ENCODE measurements around the gene C4orf50.

C4orf50 gene

DNA sequence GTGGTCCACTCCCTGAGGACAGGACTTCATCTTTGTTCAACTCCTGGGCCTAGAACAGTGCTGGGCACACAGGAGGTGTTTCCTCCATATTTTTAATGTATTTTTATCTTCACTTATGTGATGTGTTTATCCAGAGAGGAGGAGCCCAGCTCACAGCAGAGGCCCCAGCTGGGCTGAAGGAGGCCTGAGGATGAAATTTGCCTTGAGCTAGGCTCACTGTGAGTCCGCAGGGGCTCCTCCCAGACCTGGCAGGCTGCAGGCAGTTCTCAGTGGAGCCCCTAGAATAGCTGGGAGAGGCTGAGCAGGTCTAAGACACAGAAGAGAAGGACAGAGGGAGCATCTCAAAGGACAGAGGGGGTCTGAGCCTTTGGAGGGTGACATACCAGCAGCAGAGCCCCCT lies 26.8 kb downstream of the C4orf50 start:
- DNase-seq, result no peak

DNA sequence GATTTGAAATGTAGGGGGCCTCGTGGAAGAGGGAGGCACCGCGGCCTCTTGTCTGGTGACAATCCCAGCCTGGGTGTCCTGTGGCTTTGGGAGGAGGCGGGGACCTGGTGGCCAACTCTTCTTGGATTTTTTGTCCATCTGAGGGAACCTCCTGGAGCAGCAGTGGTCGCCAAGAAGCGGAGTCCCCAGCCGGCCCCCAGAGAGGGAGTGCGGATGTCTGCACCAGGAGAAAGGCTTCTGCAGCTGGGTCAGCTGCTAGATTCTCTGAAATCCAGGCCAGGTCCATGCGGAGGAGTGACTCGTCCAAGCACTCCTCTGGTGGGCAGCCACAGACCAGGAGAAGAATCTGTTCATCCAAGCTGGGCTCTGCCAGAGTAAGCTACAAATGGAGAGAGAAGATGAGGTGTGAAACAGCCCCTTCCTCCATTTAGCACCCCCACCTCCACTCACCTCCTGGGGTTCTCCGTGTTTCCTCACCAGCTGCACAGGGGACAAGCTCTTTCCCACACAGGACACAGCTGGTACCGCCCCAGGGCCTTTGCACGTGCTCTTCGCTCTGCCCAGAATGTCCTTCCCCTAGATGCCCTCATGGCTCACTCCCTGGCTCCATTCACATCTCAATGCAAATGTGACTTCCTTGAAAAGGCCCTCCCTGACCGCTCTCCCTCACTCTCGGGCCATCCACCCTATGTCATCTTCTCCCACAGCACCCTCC lies 27.6 kb downstream of the C4orf50 start:
- no peak for DNase-seq

DNA sequence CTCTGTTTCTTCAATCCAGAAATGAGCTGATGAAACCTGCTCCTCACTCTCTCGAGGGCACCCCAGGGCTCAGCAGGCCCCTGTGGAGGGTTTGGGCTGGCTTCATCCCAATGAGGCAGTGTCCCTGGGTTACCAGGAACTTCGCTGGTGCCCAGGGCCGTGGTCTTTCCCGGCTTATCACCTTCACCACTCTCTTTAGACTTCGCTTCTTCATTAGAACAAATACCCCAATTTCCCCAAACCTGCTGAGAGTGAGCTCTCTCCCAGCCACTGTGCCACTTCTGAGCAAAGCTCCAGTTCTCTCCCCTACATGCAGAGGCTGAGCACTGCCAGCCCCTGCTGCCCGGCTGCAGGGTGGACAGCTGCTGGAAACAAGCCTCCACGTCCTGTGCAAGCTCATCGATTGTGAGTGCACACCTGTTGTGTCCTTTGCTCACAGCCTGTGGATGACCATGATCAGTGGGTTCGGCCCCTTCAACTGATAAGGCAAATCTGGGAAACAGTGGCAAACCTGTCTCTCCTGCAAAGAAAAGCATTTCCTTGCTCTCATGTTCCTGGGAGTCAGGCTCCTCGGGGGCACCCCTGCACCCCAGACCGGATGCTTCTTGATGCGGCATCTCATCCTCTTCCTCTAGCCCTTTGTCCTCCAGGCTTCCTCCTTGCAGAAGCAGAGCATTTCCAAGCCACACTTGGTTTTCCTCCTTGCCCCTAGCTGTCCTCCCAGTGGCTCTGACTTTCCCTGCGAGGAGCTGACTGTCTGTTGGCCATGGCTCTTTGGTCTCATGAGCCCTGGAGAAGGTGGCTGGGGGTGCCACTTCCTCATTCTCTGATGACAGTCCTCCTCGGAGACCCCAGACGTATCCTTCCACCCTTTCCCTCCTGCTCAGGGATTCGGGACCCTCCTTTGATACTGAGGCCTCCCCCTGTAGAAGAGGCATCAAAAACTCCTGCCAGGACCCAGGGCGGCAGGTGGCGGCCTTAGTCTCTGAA lies 28.7 kb downstream of the C4orf50 start:
- DNase-seq, result no peak

DNA sequence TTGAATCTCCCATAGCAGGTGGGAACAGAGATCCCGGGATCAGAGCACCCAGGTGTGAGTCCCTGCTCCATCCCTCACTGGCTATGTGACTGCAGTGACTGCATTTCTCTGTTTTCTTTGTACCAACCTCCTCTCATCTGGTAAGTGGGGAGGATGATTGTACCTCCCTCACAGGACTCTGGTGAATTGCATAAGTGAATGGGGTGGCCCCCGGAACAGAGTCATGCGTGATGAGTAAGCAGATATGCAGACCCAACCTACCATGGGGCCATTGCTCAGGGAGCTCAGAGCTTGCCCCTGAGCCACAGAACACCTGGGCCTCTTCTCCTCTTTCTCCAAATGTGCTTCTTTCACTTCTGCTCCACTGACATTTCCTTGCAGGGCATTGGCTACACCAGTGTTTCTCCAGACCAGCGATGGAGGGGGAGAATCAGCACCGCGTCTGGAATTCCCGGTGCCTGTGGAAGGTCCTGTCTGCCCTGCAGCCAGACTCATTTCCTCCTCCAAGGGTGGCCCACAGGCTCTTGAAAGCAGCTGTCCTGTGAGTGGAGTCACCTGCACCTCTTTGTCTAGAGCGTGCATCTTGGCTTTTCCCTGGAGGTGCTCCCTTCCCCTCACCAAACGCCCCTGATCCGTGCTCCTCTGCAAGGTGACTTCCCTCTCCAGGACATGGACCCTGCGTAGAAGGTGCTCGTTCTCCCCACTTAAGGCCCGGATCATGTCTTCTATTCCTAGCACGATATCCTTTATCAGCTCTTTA lies 30.0 kb downstream of the C4orf50 start:
- no peak for DNase-seq

DNA sequence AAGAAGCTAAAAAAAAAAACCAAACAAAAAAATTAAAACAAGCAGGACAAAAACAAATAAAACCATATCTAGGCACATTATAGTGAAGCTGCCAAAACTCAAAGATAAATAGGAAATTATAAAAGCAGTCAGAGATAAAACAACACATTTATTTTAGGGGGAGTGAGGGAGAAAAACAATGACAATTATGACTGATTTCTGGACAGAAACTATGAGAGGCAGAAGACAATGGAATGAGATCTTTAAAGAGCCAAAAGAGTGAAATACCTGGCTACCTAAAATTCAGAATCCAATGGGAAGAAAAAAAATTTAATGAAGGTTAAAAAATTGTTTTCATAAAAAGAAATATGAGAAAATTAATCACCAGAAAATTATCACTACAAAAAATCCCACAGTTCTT lies 33.4 kb downstream of the C4orf50 start:
- DNase-seq, result no peak

DNA sequence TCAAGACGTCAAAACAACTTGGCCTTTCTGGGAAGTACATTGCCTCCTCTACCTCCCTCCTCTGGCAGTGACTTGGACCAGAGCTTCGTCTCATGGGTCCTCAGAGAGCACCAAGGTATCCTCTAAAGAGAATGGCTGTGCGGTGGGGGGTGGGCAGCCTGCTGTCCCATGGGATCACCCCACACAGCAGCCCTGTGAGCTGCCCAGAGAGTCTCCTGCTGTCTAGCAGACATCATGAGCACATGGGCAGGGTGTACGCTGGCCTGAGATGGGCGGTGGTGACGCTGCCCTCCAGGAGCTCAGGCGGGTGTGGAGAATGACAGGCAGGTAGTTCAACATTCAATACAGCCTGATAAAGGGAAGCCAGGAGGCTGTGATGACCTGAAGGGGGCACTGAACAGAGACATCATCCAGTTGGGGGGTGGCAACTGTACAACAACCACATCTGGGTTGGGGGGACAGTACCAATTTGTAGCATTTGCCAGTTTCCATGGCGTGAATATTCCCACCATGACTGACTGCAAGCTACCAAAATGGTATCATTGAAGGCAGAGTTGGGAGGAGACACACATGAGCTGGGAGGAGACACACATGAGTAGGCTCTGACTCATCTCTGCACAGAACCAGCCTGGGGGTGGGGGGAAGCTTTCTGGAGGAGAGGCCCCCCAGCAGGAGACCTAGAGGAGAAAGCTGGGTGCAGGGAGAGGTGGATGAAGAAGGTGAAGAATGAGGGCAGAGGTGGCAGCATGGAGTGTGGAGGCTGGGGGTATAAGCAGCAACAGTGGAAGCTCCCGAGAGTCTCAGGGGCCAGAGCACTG lies 35.9 kb downstream of the C4orf50 start:
- DNase-seq, result no peak

DNA sequence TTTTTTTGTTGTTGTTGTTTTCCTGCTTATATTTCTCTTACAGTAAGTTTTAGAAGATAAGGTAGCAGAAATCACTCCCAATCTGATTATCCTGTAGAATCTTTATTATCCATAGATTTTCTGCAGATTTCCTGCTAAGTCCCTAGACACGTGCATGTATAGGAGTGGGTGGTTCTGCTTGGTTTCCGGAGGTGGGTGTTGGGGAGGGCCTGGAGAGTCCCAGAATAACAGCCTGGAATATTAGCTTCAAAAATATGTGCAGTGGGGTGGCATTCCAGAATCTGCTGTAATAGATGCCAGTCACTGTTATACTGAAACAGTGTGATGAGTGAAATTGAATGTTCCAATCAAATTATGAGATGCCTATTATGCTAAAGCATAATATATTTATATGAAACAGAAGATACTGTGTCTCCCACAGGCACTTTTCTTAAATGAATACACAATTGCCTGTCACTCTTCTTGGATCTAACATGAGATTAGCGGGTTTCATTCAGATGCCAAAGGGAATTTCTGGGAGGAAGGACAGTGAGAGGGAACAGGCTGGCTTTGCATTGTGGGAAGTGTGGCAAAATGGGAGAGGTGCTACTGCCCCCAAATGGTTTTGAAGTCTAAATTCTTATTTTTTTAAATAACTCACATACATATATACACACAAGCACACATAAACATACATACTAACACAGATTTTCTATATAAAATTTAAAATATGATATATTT lies 37.6 kb downstream of the C4orf50 start:
- DNase-seq, result no peak

DNA sequence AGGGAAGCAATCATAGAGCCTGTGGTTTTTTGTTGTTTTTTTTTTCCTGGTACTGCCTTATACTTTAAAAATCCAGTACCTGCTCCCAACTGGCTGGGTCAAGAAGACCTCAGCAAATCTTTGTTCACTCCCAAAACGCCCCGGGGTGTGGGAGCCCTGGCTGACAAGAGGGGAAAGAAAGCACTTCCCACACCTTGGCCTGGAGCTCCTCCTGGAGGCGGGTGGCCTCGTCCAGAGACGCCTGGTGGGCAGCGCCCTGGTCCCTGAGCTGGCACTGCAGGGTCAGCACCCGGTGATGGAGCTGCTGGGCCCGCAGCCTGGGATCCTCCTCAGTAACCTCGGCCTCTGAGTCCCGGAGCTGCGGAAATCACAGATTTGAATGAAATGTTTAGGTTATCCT lies 38.2 kb downstream of the C4orf50 start:
- no peak for DNase-seq

DNA sequence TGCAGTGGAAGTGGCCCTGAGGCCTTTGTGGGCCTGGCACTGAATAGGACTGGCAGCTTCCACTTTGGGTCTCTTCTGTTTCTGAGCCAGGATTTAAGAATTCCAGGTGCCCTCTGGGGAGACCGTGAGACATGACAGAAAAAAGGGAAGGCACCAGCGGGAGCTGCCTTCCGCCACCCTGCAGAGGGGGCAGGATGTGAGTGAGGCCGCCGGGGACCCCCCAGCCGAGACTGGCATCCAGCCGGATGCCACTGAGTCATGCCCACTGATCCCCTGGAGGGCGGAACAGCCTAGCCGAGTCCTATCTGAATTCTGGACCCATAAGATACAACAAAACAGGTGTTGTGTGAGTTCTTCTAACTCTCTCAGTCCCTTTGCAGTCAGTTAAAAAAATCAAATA lies 41.3 kb downstream of the C4orf50 start:
- DNase-seq, result no peak

DNA sequence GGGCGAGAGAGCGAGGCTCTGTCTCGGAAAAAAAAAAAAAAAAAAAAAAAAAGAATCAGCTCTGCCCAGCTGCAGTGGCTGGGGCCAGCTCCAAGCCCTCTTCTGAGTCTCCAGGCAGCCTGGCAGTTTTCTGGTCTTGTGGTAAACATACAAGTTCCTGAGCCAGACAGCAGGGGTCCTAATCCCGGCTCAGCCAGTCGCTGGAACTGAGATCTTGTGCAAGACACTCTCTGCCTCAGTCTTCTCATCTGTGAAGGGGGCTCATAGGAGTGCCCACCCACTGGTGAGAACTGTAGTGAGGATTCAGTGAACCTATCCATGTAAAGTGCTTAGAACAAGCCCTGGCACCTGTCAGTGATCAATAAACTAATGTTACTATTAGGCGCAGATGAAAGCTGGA lies 41.8 kb downstream of the C4orf50 start:
- DNase-seq, result no peak

DNA sequence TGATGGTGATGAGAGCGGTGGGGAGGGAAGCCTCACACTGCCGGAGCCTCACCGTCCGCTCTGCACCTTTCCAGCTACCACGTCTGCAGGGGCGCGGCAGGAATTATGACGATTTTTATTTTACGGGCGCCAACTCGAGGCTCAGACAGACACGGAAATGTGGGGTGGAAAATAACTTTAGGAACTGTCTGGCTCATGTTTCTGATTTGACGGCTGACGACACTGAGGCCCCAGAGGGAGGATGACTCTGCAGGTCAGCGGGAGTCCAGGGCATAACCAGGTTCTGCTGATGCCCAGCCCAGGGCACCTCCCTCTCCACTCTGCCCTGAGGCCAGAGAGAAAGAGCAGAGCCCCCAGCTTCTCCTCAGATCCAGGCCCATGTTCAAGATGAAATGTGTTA lies 43.9 kb downstream of the C4orf50 start:
- DNase-seq, result no peak

DNA sequence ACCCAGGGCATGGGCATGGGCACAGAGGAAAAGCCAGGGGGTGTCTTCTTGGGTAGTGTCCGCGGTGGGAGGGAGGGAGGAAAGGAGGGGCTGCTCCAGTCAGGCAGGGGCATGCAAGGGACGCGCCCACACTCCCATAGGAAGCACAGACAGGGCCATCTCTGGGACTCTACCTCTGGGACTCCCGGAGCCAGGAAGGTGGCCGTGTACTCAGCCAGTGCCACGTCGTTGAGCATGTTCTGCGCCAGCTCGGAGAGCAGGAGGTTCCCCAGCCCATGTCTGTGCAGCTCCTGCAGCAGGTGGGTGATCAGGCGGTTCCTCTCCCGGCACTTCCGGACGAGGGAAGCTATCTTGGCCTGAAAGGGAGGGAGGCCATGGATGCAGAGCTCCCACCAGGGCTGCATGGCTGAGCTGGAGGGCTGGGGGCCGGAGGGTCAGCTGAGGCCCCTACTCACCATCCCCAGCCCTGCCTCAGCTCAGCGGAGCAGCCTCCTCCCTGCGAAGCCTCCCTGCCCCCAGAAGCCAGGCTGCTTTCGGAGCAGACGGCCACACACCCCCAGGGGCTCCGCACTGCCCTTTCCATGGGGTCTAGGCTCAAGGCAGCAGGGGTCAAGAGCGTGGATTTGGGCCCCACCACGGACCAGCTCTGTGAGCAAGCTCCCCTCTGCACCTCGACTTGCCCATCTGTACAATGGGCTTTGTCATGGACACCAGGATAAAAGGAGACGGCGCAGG lies 44.6 kb downstream of the C4orf50 start:
- no peak for DNase-seq

DNA sequence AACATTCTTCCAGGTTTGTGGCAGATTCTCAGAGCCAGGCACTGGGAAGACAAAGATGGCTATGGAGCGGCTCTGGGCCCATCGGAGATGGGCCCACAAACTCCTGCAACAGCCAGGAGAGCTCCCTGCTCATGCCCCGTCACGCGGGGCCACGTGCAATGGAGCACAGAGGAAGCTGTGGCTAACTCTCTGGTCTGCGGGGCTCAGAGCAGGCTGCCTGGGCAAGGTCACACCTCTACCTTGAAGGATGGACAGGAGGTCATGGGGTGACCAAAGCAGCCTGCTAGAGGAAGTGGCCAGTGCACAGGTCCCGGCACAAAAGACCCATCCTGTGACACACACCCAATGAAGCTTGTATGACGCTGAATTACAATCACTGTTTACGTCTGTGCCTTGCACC lies 45.2 kb downstream of the C4orf50 start:
- DNase-seq, result no peak

DNA sequence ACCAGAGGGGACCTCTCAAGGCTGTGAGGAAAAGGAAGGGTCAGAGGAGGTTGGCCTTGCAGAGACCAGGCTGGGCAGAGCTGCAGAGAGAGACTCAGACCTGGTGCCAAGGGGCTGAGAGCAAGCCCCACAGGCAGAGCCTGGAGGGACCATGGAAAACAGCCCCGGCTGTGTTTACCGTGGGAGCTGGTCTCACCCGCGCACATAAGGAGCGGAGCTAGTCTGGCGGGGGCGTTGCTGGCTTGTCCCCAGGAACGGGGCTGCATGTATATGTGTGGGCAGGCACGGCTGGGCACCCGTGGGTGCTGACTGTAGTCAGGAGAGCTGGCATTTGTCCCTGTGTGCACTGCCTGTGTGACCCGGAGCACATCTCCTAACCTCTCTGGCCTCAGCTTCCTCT lies 45.7 kb downstream of the C4orf50 start:
- DNase-seq, result no peak

DNA sequence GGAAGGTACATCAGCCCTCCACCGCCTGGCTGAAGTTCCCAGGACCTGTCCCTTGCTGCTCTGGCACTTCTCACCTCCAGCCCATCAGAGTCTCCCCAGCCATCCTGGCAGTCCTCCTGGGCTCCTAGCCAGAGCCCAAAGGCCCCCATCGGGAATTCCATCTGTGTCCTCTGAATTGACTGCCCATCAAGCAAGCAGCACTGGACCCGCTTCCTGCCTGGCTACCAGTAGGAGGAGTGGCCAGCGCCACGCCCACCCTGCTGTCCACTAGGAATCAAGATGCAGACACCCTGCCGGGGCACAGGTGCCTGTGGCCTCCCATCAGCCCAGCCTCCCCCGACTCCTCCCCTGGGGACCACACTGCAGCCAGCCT lies 47.2 kb downstream of the C4orf50 start:
- DNase-seq, result no peak

DNA sequence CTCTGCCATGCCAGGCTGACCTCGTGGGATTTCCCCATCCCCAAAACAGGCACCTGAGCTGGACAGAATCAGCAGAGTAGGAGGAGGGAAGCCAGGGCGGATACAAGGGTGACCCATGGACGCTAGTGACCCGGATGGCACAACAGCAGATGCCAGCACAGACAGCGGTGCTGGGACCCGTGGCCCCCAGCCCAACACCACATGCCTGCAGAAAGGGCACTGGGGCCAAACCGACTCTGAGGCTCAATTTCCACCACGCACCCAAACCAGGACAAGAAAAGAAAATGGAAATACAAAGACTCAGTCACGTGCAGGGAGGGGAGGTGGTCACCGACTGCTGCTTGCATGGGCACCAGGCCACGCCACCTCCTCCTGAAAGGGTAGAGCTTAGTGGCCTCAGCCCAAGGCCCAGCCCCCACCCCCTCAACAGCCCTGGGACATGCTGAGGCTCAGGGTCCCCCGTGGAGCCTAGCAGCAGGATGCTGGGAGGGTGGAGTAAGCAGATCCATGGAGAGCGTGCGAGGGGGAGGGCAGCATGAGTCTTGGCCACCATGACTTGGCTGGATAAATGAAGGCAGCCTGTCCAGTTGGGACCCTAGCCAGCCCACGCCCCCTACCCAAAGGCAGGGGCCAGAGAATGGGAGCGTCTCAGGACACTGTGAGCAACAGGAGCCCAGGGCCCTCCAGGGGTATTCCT lies 47.7 kb downstream of the C4orf50 start:
- DNase-seq, result no peak

DNA sequence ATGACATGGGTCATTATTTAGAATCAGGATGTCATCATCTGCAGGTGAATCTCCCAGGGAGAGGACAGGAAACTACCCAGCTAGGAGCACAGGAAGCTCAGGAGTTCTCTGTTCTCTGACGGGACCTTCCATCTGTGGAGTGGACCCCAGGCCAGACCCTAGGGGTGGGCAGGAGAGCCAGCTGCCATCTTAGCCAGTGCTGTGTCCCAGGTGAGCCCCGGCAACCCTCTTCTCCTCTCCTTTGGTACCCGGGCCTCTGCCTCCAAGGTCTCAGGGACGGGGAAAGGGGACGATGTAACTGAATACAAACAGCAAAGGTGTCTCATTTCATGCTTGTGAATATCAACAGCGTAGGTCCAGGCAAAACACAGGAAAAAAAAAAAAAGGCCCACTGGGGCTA lies 48.5 kb downstream of the C4orf50 start:
- no peak for DNase-seq

DNA sequence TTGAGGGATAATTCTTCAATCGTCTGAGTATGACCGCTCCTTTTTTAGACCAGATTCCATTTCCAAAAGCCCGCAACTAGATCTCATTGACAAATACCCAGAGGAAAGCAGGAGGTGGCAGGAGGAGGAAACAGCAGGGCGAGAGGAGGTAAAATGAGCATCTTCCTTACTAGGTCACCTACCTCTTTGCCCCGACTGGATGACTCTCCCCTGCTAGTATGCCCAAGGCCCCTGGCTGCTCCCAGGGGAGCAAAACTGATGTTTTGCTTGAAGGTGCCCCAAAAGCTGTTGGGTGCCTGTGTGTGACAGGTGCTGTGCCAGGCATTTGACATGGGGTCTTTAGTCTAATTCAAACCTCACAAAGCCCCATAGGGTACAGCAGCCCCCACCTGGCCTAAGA lies 48.9 kb downstream of the C4orf50 start:
- DNase-seq, result no peak

DNA sequence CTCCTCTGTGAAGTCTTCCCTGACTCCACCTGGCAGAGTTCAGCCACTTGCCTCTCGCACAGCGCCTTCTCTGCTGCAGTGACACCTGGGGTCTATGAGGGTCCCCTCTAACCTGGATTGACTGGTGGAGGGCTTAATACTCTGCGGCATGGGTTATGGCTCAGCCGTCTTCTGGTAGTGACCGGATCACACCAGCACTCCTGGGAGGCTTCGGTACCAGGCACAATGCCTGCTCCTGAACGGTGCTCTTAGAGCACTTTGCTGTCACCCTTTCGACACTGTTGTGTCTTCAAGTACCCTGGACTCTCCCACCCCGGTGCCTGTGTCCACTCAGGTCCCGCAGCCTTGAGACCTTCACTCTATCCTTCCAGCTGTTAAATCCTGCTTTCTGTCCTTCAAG lies 50.0 kb downstream of the C4orf50 start:
- DNase-seq, result no peak

DNA sequence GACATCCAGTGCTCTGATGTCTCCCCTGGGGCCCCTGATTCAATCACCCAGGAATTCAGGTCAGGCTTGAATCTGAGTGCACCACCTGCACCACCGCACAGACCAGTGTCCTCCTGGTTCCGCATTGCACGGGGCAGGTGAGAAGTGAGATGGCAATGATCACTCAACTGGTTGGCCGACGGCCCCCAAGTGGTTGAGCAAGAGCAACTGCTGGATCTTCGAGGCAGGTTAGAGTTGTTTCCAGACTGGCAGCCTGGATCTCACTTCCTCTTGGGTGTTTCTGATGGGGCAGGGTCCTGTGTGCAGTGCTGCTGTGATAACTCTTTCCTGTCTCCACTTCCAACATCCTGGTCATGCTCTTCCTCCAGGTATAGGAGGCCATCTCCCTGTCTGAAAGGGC lies 50.4 kb downstream of the C4orf50 start:
- no peak for DNase-seq

DNA sequence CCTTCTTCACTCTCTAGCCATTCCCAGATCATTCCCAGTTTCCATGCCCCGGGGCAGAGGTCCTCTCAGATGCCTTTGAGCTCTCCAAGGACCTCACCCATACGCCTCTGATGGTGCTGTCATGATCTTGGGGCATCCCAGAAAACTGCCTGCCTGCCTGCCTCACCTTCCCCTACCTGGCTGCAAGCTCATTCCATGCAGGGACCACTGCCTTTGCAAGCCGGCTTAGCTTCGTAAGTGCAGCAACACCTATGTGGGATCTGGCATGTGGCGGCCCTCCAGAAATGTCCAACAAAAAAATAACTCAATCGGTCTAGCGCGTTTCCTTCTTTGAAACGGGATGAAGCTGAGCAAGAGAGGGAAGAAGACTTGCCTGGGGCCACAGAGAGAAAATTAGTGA lies 53.0 kb downstream of the C4orf50 start:
- DNase-seq, result no peak

Measured in CD4-positive, alpha-beta T cell treated with Interleukin-17A for 4 hours (primary cell).